ENCODE results near the gene GRK3.
"Not testable (repeated sequence)": the region's sequence is repeated elsewhere in the genome, so short reads cannot be mapped to it uniquely, and the experiment has no call there.

The GRK3 gene

DNA sequence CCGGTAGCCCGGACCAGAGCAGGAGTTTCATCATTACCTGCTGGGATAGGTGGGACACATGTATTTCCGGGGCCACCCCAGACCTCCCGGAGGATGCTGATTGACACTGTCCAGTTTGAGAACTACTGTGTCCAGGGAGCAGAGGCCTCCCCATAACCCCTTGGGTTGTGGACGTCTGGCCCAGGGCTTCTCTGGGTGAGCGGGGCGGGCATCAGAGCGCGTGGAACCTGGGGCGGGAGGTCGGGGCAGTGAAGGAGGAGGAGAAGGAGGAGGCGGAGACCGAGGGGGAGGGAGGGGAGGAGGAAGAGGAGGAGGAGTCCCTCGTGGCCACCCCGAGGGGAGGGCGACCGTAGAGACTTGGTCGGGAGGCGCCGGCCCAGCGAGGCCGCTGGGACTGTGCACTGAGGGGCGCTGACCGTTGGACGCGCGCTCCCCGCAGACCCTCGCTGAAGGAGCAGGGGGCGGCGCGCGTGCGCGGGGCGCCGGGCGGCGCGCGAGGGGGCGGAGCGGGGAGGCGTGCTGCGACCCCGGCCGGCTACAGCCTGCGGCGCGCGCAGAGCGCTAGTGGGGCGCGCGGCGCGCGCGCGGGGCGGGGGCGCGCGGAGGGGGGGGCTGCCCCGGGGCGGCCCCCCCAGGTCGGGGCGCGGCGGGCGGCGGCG lies at the start of gene GRK3:
TSS of gene GRK3 (plus strand) at position 356 of the 659 bp plus-strand sequence. CDS start 366 bp downstream, outside the sequence.
- no peaks in the 10 kb centered on the region for H3K9me3 ChIP-seq (ENCODE audit: control insufficient read depth, insufficient read depth, low read length)
- peak within 1 kb of the TSS; percentile 56 for H3K9ac ChIP-seq (ENCODE audit: low read depth, low read length)
- peak within 1 kb of the TSS; percentile 86 for H3K4me3 ChIP-seq (ENCODE audit: low read depth, low read length)
- H3K4me1 ChIP-seq (ENCODE audit: control insufficient read depth, insufficient read depth, low read length) = peaks cover 18% of the 10 kb centered on the region
- H3K36me3 ChIP-seq (ENCODE audit: control insufficient read depth, insufficient read depth, low read length) = no peaks in the 10 kb centered on the region
- peaks cover 14% of the 10 kb centered on the region for H3K27me3 ChIP-seq (ENCODE audit: control insufficient read depth, insufficient read depth, low read length)

DNA sequence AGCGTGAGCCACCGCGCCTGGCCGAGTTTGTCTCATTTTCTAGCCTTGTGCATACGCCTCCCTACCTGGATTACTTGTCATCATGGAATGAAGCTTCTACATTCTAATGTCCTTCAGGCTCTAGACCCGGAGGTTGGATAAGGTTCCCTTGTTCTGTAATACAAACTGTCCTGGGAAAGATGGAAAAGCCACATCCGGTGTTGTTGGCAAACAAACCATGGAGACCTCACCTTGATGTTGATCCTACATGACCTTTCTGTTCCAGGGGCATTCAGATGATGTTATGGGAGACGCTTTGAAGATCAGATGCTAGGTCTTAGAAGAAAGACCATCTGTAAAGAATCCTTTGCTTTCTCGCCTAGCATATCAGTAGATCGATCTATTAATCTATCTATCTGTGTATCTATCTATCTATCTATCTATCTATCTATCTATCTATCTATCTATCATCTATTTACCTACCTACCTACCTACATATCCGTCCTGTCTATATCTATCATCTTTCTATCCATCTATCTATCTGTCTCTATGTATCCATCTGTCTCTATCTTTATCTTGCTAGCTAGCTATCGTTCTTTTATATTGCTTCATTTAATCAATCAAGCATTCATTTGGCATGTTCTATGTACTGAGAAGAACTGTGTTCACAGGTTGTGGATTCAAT lies 46.3 kb upstream of the GRK3 start:
- H3K9me3 ChIP-seq (ENCODE audit: control insufficient read depth, insufficient read depth, low read length) = no peaks in the 10 kb centered on the region
- no peak overlapping the region for H3K4me3 ChIP-seq (ENCODE audit: low read depth, low read length)
- H3K4me1 ChIP-seq (ENCODE audit: control insufficient read depth, insufficient read depth, low read length) = no peaks in the 10 kb centered on the region
- H3K36me3 ChIP-seq (ENCODE audit: control insufficient read depth, insufficient read depth, low read length) = no peaks in the 10 kb centered on the region
- no peak overlapping the region for H3K9ac ChIP-seq (ENCODE audit: low read depth, low read length)
- no peaks in the 10 kb centered on the region for H3K27me3 ChIP-seq (ENCODE audit: control insufficient read depth, insufficient read depth, low read length)

DNA sequence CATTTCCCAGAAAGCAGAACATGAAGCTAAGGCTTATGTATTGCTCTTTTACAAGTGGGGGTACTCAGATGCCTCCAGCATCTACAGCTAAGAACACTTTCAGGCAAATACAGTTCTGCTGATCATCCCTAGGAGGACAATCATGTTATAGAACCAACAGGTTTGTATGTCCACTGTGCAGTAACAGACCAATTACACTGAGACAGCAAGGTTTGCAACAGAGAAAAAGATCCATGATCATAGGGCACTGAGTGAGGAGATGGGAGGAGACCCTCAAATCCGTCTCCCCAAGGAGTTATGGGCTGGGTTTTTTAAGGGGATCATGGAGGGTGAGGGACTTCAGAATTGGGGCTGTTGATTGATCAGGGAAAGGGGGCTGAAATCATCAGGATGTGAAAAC lies 39.1 kb upstream of the GRK3 start:
- Histone ChIP-seq H3K4me3 (ENCODE audit: low read depth, low read length) (no peak overlapping the region), H3K4me1 (ENCODE audit: control insufficient read depth, insufficient read depth, low read length) (no peaks in the 10 kb centered on the region), H3K36me3 (ENCODE audit: control insufficient read depth, insufficient read depth, low read length) (no peaks in the 10 kb centered on the region), H3K9ac (ENCODE audit: low read depth, low read length) (no peak overlapping the region), H3K9me3 (ENCODE audit: control insufficient read depth, insufficient read depth, low read length) (no peaks in the 10 kb centered on the region), H3K27me3 (ENCODE audit: control insufficient read depth, insufficient read depth, low read length) (no peaks in the 10 kb centered on the region)

DNA sequence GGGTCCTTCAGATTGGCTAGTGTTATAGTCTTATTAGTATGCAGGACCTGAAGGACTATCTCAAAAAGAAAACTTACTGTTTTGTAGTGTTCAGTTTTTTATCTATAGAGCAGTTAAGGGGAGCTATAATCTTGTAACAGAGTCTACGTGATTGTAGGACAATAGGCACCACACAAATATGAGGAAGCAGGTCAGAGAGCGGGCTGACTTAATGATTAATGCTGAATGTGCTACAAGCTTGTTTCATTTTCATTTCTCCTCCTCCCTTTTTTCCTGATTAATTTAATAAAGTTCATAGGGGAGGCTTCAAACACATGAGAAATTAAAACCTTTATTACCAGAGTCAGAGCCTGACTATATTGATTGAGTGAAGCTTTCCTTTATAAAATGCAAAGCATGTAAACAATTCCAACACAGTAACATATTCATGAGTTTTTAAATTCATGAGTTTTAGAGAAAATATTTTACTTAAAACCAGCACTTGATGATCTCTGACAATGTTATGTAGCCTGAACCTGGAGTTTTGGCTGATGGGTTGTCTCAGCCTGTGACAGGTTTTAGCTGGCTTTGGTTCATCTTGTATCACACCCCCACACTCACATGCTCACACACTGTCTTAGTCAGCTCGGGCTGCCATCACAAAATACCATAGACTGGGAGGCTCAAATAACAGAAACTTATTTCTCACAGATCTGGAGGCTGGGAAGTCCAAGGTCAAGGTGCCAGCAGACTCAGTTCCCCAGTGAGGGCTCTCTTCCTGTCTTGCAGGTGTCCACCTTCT lies 38.5 kb upstream of the GRK3 start:
- not testable (repeated sequence) for H3K4me3 ChIP-seq (ENCODE audit: low read depth, low read length); H3K27me3 ChIP-seq (ENCODE audit: control insufficient read depth, insufficient read depth, low read length); H3K4me1 ChIP-seq (ENCODE audit: control insufficient read depth, insufficient read depth, low read length); H3K9ac ChIP-seq (ENCODE audit: low read depth, low read length); H3K9me3 ChIP-seq (ENCODE audit: control insufficient read depth, insufficient read depth, low read length); H3K36me3 ChIP-seq (ENCODE audit: control insufficient read depth, insufficient read depth, low read length)

DNA sequence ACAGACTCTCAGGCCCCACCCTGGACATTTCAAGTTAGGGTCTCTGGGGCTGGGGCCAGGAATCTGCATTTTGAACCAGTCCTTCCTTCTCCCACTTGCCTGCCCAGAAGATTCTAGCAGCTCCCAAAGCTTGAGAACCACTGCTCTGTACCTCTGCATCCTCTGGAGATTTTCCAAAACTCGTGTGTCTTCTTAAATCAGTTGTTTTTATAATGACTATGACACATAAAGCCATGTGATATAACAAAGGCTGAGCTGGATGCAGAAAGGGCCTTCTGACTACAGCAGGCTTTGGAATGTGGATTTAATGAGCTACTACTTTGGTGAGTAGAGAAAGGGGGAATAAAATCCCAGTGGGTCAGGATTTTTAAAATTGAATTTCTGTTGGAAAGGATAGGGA lies 37.5 kb upstream of the GRK3 start:
- H3K9ac ChIP-seq (ENCODE audit: low read depth, low read length); H3K9me3 ChIP-seq (ENCODE audit: control insufficient read depth, insufficient read depth, low read length); H3K36me3 ChIP-seq (ENCODE audit: control insufficient read depth, insufficient read depth, low read length); H3K4me1 ChIP-seq (ENCODE audit: control insufficient read depth, insufficient read depth, low read length); H3K27me3 ChIP-seq (ENCODE audit: control insufficient read depth, insufficient read depth, low read length); H3K4me3 ChIP-seq (ENCODE audit: low read depth, low read length): not testable (repeated sequence)

DNA sequence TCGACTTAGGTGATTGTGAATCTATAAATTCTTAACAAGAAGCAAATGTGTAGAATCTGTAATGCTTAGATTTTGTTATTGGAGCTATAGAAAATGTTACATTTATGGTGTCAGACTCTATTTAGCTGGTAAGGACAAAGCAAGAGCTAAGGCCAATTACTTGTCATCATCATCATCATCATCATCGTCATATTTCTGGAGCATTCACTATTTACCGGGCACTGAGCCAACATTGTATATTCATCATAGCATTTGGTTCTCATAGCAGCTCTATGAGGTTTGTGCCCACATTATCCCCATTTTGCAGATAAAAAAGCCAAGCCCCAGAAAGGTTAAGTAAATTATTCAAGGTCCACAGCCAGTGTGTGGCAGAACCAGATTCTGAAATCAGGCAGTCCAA lies 36.4 kb upstream of the GRK3 start:
- H3K9me3 ChIP-seq (ENCODE audit: control insufficient read depth, insufficient read depth, low read length); H3K27me3 ChIP-seq (ENCODE audit: control insufficient read depth, insufficient read depth, low read length); H3K9ac ChIP-seq (ENCODE audit: low read depth, low read length); H3K4me3 ChIP-seq (ENCODE audit: low read depth, low read length); H3K36me3 ChIP-seq (ENCODE audit: control insufficient read depth, insufficient read depth, low read length); H3K4me1 ChIP-seq (ENCODE audit: control insufficient read depth, insufficient read depth, low read length): not testable (repeated sequence)

DNA sequence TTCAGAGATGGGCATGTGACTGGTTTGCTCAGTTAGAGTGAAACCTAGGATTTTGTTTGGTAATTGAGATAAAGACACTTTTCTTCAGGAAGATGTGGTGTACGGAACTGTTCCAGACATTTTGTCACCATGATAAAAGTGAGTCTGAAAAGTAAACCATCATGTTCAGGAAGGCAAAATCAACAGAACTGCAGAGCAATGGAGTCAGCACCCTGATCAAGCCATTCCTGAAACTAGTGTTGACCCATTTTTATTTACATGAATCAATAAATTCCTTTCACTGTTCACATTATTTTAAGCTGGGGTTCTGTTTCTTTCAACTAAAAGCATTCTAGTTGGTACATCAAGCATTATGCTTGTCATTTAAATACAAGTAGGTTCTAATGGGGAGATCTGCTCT lies 35.4 kb upstream of the GRK3 start:
- not testable (repeated sequence) for H3K4me1 ChIP-seq (ENCODE audit: control insufficient read depth, insufficient read depth, low read length); H3K4me3 ChIP-seq (ENCODE audit: low read depth, low read length); H3K27me3 ChIP-seq (ENCODE audit: control insufficient read depth, insufficient read depth, low read length); H3K36me3 ChIP-seq (ENCODE audit: control insufficient read depth, insufficient read depth, low read length); H3K9me3 ChIP-seq (ENCODE audit: control insufficient read depth, insufficient read depth, low read length); H3K9ac ChIP-seq (ENCODE audit: low read depth, low read length)

DNA sequence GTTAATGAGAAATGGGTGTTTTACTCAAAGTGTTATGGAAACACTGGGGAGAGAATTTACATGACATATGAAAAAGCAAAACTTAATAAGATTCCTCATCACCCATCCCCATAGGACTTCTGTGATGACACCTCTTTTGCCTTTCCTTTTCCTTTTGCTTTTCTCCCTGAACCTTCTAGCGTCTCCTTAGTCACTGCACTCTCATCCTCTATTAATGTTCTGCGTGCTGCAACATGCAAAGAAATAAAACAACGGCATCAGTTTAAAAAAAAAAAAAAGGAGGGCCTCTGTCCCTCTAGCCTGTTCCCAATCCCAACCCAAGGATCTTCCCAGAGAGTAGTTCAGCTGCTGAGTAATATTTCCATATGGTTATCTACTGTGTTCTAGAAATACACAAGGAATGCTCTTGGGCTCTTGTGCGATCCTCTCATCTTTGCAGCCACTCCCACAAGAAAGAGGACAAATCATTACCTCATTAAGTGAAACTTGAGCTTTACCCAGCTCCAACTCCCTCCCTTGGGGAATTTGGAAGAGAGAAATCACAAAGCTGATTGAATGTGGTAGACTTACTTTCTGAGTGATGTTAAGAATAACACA lies 34.8 kb upstream of the GRK3 start:
- not testable (repeated sequence) for H3K4me1 ChIP-seq (ENCODE audit: control insufficient read depth, insufficient read depth, low read length); H3K36me3 ChIP-seq (ENCODE audit: control insufficient read depth, insufficient read depth, low read length); H3K27me3 ChIP-seq (ENCODE audit: control insufficient read depth, insufficient read depth, low read length); H3K4me3 ChIP-seq (ENCODE audit: low read depth, low read length); H3K9ac ChIP-seq (ENCODE audit: low read depth, low read length); H3K9me3 ChIP-seq (ENCODE audit: control insufficient read depth, insufficient read depth, low read length)

DNA sequence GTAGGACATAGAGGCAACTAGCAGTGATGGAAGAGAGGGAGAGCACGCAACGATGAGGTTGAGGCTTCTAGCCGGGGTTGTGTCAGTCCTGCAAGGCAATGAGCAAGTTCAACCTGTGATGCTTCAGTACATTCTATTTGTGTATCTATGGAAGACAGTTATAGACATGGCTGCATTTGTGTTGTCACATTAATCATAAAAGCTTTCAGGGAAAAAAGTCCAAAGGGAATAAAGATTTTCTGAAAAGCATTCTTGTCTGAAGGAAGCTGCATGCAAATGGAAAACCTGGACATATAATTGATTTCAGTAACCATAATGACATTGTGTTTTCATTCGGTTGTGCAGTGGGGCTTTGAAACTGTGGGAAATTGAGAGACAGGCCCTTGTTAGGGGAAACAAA lies 32.8 kb upstream of the GRK3 start:
- not testable (repeated sequence) for H3K4me1 ChIP-seq (ENCODE audit: control insufficient read depth, insufficient read depth, low read length); H3K9ac ChIP-seq (ENCODE audit: low read depth, low read length); H3K9me3 ChIP-seq (ENCODE audit: control insufficient read depth, insufficient read depth, low read length); H3K27me3 ChIP-seq (ENCODE audit: control insufficient read depth, insufficient read depth, low read length); H3K36me3 ChIP-seq (ENCODE audit: control insufficient read depth, insufficient read depth, low read length); H3K4me3 ChIP-seq (ENCODE audit: low read depth, low read length)

DNA sequence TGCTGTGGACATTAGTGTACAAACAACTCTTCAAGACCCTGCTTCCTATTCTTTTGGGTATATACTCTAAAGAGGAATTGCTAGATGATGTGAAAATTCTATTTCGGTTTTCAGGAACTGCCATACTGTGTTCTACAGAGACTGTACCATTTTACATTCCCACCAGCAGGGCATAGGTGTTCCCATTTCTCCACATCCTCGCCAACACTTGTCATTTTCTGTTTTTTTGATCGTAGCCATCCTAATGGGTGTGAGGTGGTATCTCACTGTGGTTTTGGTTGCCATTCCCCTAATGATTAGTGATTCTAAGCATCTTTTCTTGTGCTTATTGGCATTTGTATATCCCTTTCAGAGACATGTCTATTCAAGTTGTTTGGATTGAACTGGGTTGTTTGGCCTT lies 29.8 kb upstream of the GRK3 start:
- Histone ChIP-seq H3K4me3 (ENCODE audit: low read depth, low read length) (no peak overlapping the region), H3K4me1 (ENCODE audit: control insufficient read depth, insufficient read depth, low read length) (no peaks in the 10 kb centered on the region), H3K9ac (ENCODE audit: low read depth, low read length) (no peak overlapping the region), H3K9me3 (ENCODE audit: control insufficient read depth, insufficient read depth, low read length) (no peaks in the 10 kb centered on the region), H3K27me3 (ENCODE audit: control insufficient read depth, insufficient read depth, low read length) (no peaks in the 10 kb centered on the region), H3K36me3 (ENCODE audit: control insufficient read depth, insufficient read depth, low read length) (no peaks in the 10 kb centered on the region)

DNA sequence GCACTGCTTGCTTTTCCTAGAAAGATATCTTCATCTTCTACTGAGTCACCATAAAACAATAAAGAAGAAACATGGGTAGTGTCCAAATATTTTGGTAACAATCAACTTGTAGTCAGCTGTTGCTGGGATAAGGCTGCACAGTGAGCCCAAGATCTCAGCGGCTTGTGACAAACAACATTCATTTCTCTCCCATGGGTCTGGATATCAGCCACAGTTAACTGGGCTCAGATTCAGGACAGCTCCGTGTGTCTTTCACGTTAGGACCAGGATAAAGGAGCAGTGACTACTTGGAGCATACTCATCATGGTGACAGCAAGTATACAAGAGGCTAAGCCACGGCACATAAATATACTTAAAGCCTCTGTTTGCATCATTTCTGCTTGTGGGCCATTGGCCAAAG lies 27.9 kb upstream of the GRK3 start:
- Histone ChIP-seq H3K36me3 (ENCODE audit: control insufficient read depth, insufficient read depth, low read length) (no peaks in the 10 kb centered on the region), H3K4me1 (ENCODE audit: control insufficient read depth, insufficient read depth, low read length) (no peaks in the 10 kb centered on the region), H3K27me3 (ENCODE audit: control insufficient read depth, insufficient read depth, low read length) (no peaks in the 10 kb centered on the region), H3K4me3 (ENCODE audit: low read depth, low read length) (no peak overlapping the region), H3K9me3 (ENCODE audit: control insufficient read depth, insufficient read depth, low read length) (no peaks in the 10 kb centered on the region), H3K9ac (ENCODE audit: low read depth, low read length) (no peak overlapping the region)

All from iPS-15b (cell line).